22Rv1 (cell line): ENCODE measurements around the gene CABLES2.

Experiments
- CTCF ChIP-seq: fragments of 450-650 bp; IDR thresholded peaks from 2 replicates; pipeline ENCODE4 v1.5.1; 2017; ENCODE audit warnings: mild to moderate bottlenecking
- ZFX ChIP-seq: fragments of 450-650 bp; IDR thresholded peaks from 2 replicates; pipeline ENCODE4 v1.6.1; 2017; ENCODE audit warnings: antibody characterized with exemption, borderline replicate concordance

- TF ChIP-seq CTCF (no peak), ZFX (no peak)
Observed at GRCh38 chr20:62377615-62378178, 29.4 kb downstream of the CABLES2 start.
